K562 (cell line): ENCODE data around the gene LUZP1. TPM values are rescaled to one million over a fixed set of nuclear protein-coding genes. Genes with fewer than 3 reads are reported as not detected.

ENCODE experiments used
- ATAC-seq: fragments of 200-7000 bp; cut with Tn5 transposase; 3 replicates; pipeline ENCODE4 v1.9.1; 2020; ENCODE audit warnings: moderate library complexity
- BruUV-seq: library from RNA; stranded (reverse); fragments of 400-500 nt; replicated peaks from 2 replicates; lab custom pipeline; 2021; lab: Mats Ljungman, UMichigan
- CTCF ChIA-PET: fragments of 300-600 bp; formaldehyde crosslinking; extraction: SDS; loops from one replicate; lab custom pipeline; 2021; ENCODE audit warnings: low intra/inter-chr PET ratio; lab: Yijun Ruan, JAX
- POLR2A ChIA-PET: fragments of 300-600, 350-650 bp; sonication (Branson Sonifier 250); formaldehyde crosslinking; extraction: SDS; loops from one replicate; lab custom pipeline; 2021; ENCODE audit warnings: antibody characterized with exemption, inconsistent platforms; lab: Yijun Ruan, JAX
- DNase-seq, 4 experiments: peaks; one replicate each; pipeline versions ENCODE4 v3.0.0 to v3.0.0-alpha.2; 2011 to 2018; ENCODE audit warnings: low spot score in 3 of 4, mixed read lengths in 3 of 4; ENCODE audit errors: extremely low read depth in 1 of 4
- FAIRE-seq: peaks from 2 replicates; lab custom pipeline; 2011; peaks lifted over from hg19 to GRCh38; lab: Jason Lieb, UNC
- H2AFZ ChIP-seq: 2 replicates; pipeline ENCODE4 v1.6.0; 2011; ENCODE audit warnings: low read depth, low read length, control low read depth, inconsistent platforms
- H3K27ac ChIP-seq: fragments of 200-600 bp; 3 replicates; pipeline ENCODE4 v1.8.0; 2011; ENCODE audit warnings: low read depth, mild to moderate bottlenecking, control low read depth, inconsistent platforms, low read length, moderate library complexity, mixed read lengths; ENCODE audit errors: extremely low read depth
- H3K27me3 ChIP-seq, 2 experiments: fragments of 300-600 bp in 1 of 2; 2 replicates in 1 of 2; 3 replicates in 1 of 2; pipeline versions ENCODE4 v1.6.0 to v1.8.0; 2011; ENCODE audit warnings: inconsistent platforms in 2 of 2, low read length in 2 of 2, mild to moderate bottlenecking in 1 of 2, mixed read lengths in 1 of 2, moderate library complexity in 1 of 2; ENCODE audit not compliant: control insufficient read depth in 2 of 2, insufficient read depth in 2 of 2
- H3K36me3 ChIP-seq: fragments of 300-600 bp; 3 replicates; pipeline ENCODE4 v1.8.0; 2011; ENCODE audit warnings: mild to moderate bottlenecking, low read length, inconsistent platforms; ENCODE audit not compliant: control insufficient read depth, insufficient read depth
- H3K4me1 ChIP-seq, 2 experiments: fragments of 200-600 bp in 1 of 2; replicated peaks in 1 of 2; 2 replicates in 1 of 2; 3 replicates in 1 of 2; pipeline versions ENCODE4 v1.5.1 to v1.8.0; 2011; ENCODE audit warnings: inconsistent platforms in 2 of 2, low read length in 2 of 2, mild to moderate bottlenecking in 1 of 2, mixed read lengths in 1 of 2, moderate library complexity in 1 of 2; ENCODE audit not compliant: control insufficient read depth in 2 of 2, insufficient read depth in 2 of 2
- H3K4me2 ChIP-seq: 2 replicates; pipeline ENCODE4 v1.6.1; 2011; ENCODE audit warnings: low read length, control low read depth, inconsistent platforms, mixed read lengths; ENCODE audit not compliant: insufficient read depth
- H3K4me3 ChIP-seq: fragments of 200-600 bp; sonication (generic), shearing (Covaris generic); 2 replicates; pipeline ENCODE4 v1.5.1; 2016; ENCODE audit warnings: control low read depth, inconsistent platforms
- H3K79me2 ChIP-seq: fragments of 200-600 bp; 3 replicates; pipeline ENCODE4 v1.8.0; 2011; ENCODE audit warnings: low read length, inconsistent platforms; ENCODE audit not compliant: control insufficient read depth, insufficient read depth
- H3K9ac ChIP-seq, 2 experiments: 2 replicates each; pipeline versions ENCODE4 v1.6.0 to v1.6.1; 2011; ENCODE audit warnings: low read depth in 2 of 2, low read length in 2 of 2, control low read depth in 1 of 2, inconsistent platforms in 1 of 2, mild to moderate bottlenecking in 1 of 2, mixed read lengths in 1 of 2; ENCODE audit not compliant: insufficient read depth in 1 of 2
- H3K9me1 ChIP-seq: one replicate; pipeline ENCODE4 v1.6.0; 2011; ENCODE audit warnings: inconsistent platforms, mild to moderate bottlenecking, low read length, moderate library complexity; ENCODE audit not compliant: control insufficient read depth, insufficient read depth
- H3K9me3 ChIP-seq: replicated peaks from 2 replicates; pipeline ENCODE4 v1.5.1; 2011; ENCODE audit warnings: low read depth, low read length, inconsistent platforms; ENCODE audit not compliant: control insufficient read depth, insufficient read depth
- H4K20me1 ChIP-seq: replicated peaks from 2 replicates; pipeline ENCODE4 v1.6.1; 2011; ENCODE audit warnings: low read length, inconsistent platforms, mixed read lengths; ENCODE audit not compliant: control insufficient read depth, insufficient read depth
- PHB ChIP-seq: fragments of 250-450 bp; sonication (Bioruptor Pico); IDR thresholded peaks from 2 replicates; pipeline ENCODE4 v1.5.0; 2021
- PRDM10 ChIP-seq: fragments of 450-650 bp; IDR thresholded peaks from 2 replicates; pipeline ENCODE4 v1.6.1; 2018; ENCODE audit not compliant: partially characterized antibody
- WGBS: fragments of 100-300 bp; shearing (Covaris generic); methylation state at CpG from one replicate; pipeline ENCODE4 v1.1.6; 2016; ENCODE audit warnings: low coverage, mixed read lengths; ENCODE audit not compliant: insufficient coverage; ENCODE audit errors: missing lambda C conversion rate; 5-methylcytosine and 5-hydroxymethylcytosine counted together
- in situ Hi-C: fragments of 300-500 bp; cut with MboI; formaldehyde crosslinking; loops from 4 replicates; pipeline ENCODE4 v1.15.0; 2018; ENCODE audit warnings: inconsistent platforms, mixed read lengths
- intact Hi-C: fragments of 100-400 bp; cut with micrococcal nuclease; formaldehyde crosslinking; loops from 2 replicates; pipeline ENCODE4 v1.14.2; 2022
- polyA plus RNA-seq, 8 experiments: library from polyadenylated mRNA; depleted of rRNA in 4 of 8; stranded (reverse) in 5 of 8; unstranded in 3 of 8; fragments of >200 nt; fragmentation: Nextera tagmentation in 2 of 8; fragmentation: Illumina TruSeq in 1 of 8; extraction: Ambion mirVana in 2 of 8; extraction: Trizol in 1 of 8; gene quantifications; 2 replicates each; pipeline versions ENCODE4 v1.2.1 to v1.2.3, GENCODE V29; 2011 to 2014; ENCODE audit warnings: inconsistent platforms in 1 of 8, missing spikeins in 1 of 8
- total RNA-seq, 7 experiments: library from RNA; depleted of rRNA in 6 of 7; stranded (reverse); fragments of >200 nt in 6 of 7; fragmentation: Illumina TruSeq in 2 of 7; extraction: Trizol in 2 of 7; gene quantifications; 2 replicates each; pipeline versions ENCODE4 v1.2.1 to v1.2.3, GENCODE V29; 2011 to 2021; ENCODE audit warnings: low replicate concordance in 1 of 7

LUZP1 gene
- total and polyA plus RNA-seq, 9 of the 15 experiments (the other 6 are each of a cell fraction or from before 2014, with no cell fraction given), result 6.5 to 19.1 (median 12.4) TPM

GRCh38 chr1:23085696-23086095, 83.0 kb downstream of the LUZP1 start:
- CTCF ChIA-PET, result no interaction called here
- no peak for DNase-seq
- POLR2A ChIA-PET, result interaction anchor here (0.7 to 2.4 kb wide), 10 partner anchors 8 to 93 kb away, joined by 3 to 8 read pairs (median 4); partner anchors contain the start of gene KDM1A
- H3K27ac ChIP-seq, result no peak overlapping the region
- peaks cover 86% of the 10 kb centered on the region for H3K36me3 ChIP-seq
- TF ChIP-seq PHB, result 0 out of 2 replicates have a peak, but pooled peaks have one; percentile 40
- no peak for TF ChIP-seq PRDM10
- intact Hi-C loops (loop anchor here (10.0 kb wide), 1 partner anchor 319 kb away; no protein-coding TSS in a partner anchor), in situ Hi-C loops (no loop called here)
- 94% methylated on average over 3 of the region's 3 CpGs for WGBS
- no peaks in the 10 kb centered on the region for H3K4me1 ChIP-seq
- no peak for FAIRE-seq
- H3K4me2 ChIP-seq, result no peak overlapping the region
- no peaks in the 10 kb centered on the region for H3K9me3 ChIP-seq
- no peak overlapping the region for H3K4me3 ChIP-seq
- no peak overlapping the region for H2AFZ ChIP-seq
- BruUV-seq, result no TSS peak
- no peaks in the 10 kb centered on the region; the same call in 1 of the 2 replicates for H4K20me1 ChIP-seq
- no peaks in the 10 kb centered on the region for H3K27me3 ChIP-seq
- ATAC-seq, result no peak
- no peak overlapping the region for H3K9ac ChIP-seq
- H3K79me2 ChIP-seq, result no peaks in the 10 kb centered on the region
- no peaks in the 10 kb centered on the region for H3K9me1 ChIP-seq
